NCI-H2081 (cell line): ENCODE results near the gene GABBR2.

Source experiments
- DNase-seq, 2 experiments: peaks; one replicate each; lab custom pipeline; 2025; lab: John Stamatoyannopoulos, UW

GABBR2 gene

GRCh38 chr9:98708933-98709911 is at the start of gene GABBR2:
Gene GABBR2, minus strand, starts transcription at chr9:98708935. Its CDS starts 198 bp downstream, at chr9:98708737.
- peak; percentile 31 to 38 for DNase-seq

DNA sequence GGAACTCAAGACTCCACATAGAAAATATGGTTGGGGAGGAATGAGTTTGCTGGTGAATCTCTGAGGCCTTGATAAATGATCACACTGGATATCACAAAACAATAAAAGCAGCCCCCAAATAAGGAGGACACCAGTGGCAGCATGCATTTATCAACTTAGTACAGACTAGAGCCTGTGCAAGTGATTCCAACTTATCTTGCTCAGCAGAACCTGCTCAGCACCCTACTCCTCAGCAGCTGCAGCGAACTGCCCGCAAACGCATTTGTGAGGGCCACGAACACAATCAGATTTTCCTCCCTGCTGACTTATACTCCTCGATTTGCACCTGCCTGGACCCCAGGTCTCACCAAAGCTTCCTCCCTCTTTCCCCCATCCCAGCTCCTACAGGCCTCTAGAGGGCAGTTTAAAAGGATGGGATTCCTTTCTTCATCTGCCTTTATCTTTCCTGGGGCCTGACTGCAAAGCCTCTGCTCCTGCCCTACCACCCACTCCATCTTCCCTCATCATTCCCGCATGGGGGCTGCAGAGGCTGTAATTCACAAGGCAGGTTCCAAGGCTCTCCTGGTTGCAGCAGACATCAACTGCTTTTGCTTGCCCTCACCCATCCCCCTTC is 46.4 kb upstream of the GABBR2 start:
- no peak for DNase-seq

GRCh38 chr9:98751210-98751609 is 42.5 kb upstream of the GABBR2 start:
- DNase-seq = no peak

DNA sequence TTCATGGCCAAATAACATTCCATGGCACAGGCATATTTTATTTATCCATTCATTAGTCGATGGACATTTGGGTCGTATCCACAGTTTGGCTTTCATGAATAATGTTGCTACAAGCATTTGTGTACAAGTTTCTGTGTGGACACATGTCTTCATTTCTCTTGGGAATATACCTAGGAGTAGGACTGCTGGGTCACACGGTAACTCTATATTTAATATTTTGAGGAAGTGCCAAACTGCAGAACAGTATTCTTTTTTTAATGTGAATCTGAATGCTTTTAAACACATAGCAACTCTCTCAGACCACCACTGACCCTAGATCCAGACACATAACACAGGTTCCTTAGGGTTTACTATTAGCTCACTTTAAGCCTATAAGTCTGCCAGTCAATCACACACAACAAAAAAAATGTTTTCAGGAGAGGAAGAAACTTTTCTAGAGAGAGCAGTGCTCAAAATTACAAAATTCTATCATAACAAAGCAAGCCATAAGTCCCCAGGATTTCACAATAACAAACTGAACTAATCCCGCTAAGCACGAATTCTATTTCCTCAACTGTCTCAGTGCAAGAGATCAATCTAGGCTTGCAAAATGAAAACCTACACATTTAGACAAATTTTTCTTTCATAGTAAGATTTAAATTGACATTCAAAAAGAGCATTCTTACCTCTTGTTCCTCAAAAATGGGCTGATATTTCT is 41.8 kb upstream of the GABBR2 start:
- no peak for DNase-seq

GRCh38 chr9:98747476-98747875 is 38.7 kb upstream of the GABBR2 start:
- no peak for DNase-seq

- no peak for DNase-seq
Measured at GRCh38 chr9:98745470-98745869, 36.7 kb upstream of the GABBR2 start.

DNA sequence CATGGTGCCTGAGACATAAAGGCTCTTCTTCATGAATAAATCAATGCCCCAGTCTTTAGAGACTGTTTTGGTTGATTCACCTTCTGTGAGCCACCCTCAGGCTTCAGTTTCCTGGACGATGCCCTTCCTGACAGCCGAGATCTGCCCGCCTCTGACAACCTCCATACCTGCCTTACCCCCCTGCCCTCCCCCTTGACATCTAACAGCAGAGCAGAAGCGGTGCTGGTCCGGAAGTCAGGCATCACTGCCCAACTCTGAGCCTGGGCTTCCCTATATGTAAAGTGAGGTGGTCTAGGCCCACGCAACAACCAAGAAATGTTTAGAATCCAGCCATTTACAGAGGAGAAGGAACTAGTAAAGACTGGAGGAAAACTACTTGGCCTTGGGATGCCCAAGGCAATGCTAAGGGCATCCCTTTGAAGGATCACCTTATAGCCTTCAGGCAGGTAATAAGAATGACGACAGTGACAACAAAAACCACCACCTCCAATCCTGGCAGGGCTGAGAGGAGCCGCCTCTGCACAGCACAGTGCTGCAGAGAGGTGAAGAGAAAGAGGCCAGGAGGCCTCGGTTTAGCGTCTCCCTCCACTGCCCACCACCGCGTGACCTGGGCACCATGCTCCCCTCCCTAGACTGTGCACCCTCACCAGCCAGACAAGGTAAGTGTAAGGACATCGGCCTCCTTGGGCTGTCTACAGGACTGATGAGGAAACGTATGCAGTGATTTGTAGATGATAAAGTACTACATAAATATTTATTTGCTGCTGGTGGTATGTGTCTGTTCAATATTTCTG is 35.3 kb upstream of the GABBR2 start:
- DNase-seq = no peak

DNA sequence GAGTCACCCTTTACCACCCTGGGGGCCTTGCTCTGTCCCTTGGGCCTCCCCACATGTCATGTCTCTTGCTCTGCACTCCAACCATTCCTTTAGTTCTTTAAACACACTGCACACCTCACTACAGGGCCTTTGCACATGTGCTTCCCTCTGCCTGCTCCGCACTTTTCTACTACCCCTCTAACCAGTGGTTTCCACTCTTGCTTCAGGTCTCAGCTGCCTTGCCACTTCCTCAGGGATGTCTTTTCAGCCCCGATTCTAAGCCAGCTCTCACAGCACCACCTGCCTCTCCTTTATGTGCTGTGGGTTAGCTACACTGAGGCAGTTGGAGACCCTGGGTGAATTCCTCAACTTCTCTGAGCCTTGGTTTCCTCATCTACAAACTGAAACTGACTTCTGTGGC is 34.6 kb upstream of the GABBR2 start:
- DNase-seq = no peak

GRCh38 chr9:98742325-98743280 is 33.9 kb upstream of the GABBR2 start:
- DNase-seq = no peak

DNA sequence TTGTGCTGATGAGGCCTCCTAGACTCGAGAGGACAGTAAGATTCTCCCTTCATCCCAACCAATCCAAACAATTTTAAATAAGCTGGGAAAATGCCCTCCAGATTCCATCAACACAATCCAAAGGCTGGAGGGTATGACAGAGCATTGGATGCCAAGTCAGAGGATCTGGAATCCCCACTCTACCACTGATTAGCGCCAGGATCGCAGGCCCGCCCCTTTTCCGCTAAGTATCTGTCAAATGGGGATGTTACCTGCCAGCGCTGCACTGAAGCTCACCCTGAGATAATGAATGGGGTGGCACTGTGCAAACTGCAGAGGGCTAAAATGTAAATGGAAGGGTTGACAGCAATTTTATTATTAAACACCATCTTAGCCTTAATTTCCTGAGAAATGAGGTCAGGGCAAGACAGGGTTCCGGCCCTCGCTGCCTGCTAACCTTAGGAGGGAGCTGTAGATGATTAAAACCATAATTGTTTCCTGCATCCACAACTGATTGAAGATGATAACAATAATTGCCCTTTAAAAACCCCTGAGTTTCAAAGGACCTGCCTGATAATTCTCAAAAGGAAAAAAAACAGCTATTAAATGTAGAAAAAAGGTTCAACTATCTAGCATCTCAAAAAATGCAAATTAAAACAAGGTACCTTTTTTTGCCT is 31.6 kb upstream of the GABBR2 start:
- peak; percentile 7 to 39 for DNase-seq

- no peak for DNase-seq
Measured at GRCh38 chr9:98738741-98739140, 30.0 kb upstream of the GABBR2 start.

- no peak for DNase-seq
Measured at GRCh38 chr9:98736226-98736625, 27.5 kb upstream of the GABBR2 start.

DNA sequence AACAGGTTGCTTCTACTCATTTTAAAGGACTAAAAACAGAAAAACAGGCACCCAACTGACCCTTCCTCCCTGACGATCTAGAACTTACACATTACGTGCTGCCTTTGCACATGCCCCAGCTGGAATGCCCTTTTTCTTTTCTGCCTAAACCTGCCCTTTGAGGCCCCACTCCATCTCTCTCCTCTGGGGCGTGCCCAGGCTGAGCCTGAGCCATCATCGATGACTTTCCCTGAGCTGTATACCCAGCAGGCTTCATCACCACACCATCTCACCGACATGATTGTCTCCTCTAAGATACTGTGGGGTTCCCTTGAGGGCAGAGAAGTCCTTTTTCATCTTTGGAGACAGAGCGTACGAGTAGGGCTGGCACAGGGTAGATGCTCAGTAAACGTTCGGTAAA is 24.1 kb upstream of the GABBR2 start:
- DNase-seq = no peak

DNA sequence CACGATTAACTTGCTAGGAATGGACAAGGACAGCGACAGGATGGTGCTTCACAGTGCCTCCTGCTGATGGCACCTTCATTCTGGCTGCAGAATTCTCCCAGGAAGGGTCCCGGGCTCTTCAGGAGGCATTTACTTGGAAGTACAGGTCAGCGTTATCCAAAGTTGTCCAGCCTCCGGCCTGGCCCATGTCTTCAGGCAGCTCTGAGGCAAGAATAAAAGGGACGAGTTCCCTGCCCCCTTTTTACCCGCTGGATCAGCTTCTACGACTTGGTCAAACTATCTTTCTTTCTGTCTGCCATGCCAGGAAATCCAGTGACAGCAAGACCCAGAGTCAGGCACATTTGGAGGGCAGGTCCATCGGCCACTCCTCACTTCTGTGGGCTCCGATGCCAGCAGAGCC is 23.4 kb upstream of the GABBR2 start:
- DNase-seq = no peak

DNA sequence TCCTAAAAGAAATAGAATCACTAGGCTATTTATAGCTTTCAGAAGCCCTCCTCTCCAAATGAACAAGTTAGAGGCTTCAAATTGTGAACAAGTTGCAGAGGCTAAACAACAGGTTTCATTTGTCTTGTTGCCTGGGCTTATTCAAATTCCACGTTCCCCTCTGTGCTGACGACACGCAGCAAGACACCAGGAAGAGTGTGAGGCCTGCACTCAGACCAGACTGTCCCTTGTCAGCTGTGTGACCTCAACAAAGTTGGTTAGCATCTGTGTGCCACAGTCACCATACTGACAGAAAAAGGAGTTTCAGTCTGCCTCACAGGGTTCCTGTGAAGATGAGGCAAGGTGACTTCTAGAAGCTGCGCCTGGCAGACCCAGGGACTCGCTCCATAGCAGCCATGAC is 22.1 kb upstream of the GABBR2 start:
- no peak for DNase-seq

DNA sequence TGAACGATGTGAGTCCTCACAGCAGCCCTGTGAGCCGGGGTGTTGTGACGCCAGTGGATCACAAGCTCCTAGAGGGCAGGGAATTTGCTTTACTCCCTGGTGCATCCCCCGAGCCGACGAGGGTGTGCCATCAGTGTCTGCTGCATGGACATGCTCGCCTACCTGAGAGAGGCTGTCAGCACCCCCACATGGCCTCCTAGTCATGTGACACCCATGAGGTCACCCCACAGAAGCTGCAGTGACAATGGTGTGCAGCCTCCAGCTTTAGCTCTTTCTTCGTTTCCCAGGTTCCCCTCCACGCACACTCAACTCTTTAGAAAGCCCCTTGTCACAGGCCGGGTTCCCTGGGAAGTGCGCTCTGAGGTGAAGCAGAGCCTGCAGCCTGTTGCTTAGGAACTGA is 19.8 kb upstream of the GABBR2 start:
- no peak for DNase-seq

GRCh38 chr9:98727428-98727827 is 18.7 kb upstream of the GABBR2 start:
- DNase-seq = no peak

DNA sequence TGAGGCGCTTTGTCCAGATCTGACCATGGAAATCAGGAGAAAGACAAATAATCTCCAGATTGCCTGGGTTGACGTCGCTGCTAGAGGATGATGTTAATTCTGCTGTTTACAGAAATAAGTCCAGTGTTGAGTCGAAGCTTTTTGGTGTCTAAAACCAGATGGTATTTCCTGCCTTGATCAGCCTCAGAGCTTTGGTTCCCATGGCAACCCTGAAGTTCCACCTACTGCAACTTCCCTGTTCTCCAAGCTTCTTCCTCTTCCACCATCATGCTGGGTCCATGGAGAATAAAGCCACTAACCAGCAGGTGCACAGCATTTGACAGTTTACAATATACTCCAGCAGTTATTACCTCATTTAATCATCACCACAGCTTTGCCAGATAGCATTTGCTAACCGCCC is 18.0 kb upstream of the GABBR2 start:
- no peak for DNase-seq

- DNase-seq = no peak
Measured at GRCh38 chr9:98724810-98725530, 16.2 kb upstream of the GABBR2 start.

GRCh38 chr9:98721643-98722042 is 12.9 kb upstream of the GABBR2 start:
- DNase-seq = no peak
